Measurements from ENCODE around the gene FLNC.
A peak's percentile ranks its signal among the peaks of the same experiment; 100 is the strongest.

The FLNC gene

GRCh38 chr7:128862571-128863432 lies 32.6 kb downstream of the FLNC start, which contains the start of gene ATP6V1F:
ATP6V1F (plus strand) TSS chr7:128862856; CDS start chr7:128862905, 49 bp downstream.
- DNase-seq (ENCODE audit: low read depth) = peak; percentile 93

- DNase-seq (ENCODE audit: low read depth) = peak; percentile 42
These were observed 33.3 kb downstream of the FLNC start for GRCh38 chr7:128863433-128863989.

- no peak for DNase-seq (ENCODE audit: low read depth)
These were observed 35.1 kb downstream of the FLNC start for GRCh38 chr7:128865303-128865702.

- no peak for DNase-seq (ENCODE audit: low read depth)
These were observed 36.0 kb downstream of the FLNC start for GRCh38 chr7:128865996-128866877.

GRCh38 chr7:128867241-128867640 lies 37.0 kb downstream of the FLNC start:
- no peak for DNase-seq (ENCODE audit: low read depth)

GRCh38 chr7:128867842-128868623 lies 37.8 kb downstream of the FLNC start:
- DNase-seq (ENCODE audit: low read depth) = no peak

- DNase-seq (ENCODE audit: low read depth) = no peak
These were observed 38.5 kb downstream of the FLNC start for GRCh38 chr7:128868624-128869137.

GRCh38 chr7:128869138-128869943 lies 39.1 kb downstream of the FLNC start:
- DNase-seq (ENCODE audit: low read depth) = no peak

- DNase-seq (ENCODE audit: low read depth) = no peak
These were observed 39.7 kb downstream of the FLNC start for GRCh38 chr7:128869944-128870285.

- DNase-seq (ENCODE audit: low read depth) = no peak
These were observed 40.8 kb downstream of the FLNC start for GRCh38 chr7:128871050-128871449.

GRCh38 chr7:128872394-128872824 lies 42.2 kb downstream of the FLNC start:
- no peak for DNase-seq (ENCODE audit: low read depth)

GRCh38 chr7:128873234-128873633 lies 43.0 kb downstream of the FLNC start:
- no peak for DNase-seq (ENCODE audit: low read depth)

- no peak for DNase-seq (ENCODE audit: low read depth)
These were observed 44.2 kb downstream of the FLNC start for GRCh38 chr7:128874140-128875031.

GRCh38 chr7:128875523-128875948 lies 45.3 kb downstream of the FLNC start:
- no peak for DNase-seq (ENCODE audit: low read depth)

- no peak for DNase-seq (ENCODE audit: low read depth)
These were observed 45.9 kb downstream of the FLNC start for GRCh38 chr7:128876127-128876526.

- DNase-seq (ENCODE audit: low read depth) = no peak
These were observed 46.4 kb downstream of the FLNC start for GRCh38 chr7:128876586-128876977.

- no peak for DNase-seq (ENCODE audit: low read depth)
These were observed 47.0 kb downstream of the FLNC start for GRCh38 chr7:128876978-128877755.

GRCh38 chr7:128877756-128878120 lies 47.5 kb downstream of the FLNC start:
- DNase-seq (ENCODE audit: low read depth) = no peak
